ENCODE results near the gene HEXIM2. TPM values are rescaled to one million over a fixed set of nuclear protein-coding genes. Genes with fewer than 3 reads are reported as not detected.

Gene HEXIM2
- total RNA-seq, 1 experiment from 2014 or later: 12.5 TPM

DNA sequence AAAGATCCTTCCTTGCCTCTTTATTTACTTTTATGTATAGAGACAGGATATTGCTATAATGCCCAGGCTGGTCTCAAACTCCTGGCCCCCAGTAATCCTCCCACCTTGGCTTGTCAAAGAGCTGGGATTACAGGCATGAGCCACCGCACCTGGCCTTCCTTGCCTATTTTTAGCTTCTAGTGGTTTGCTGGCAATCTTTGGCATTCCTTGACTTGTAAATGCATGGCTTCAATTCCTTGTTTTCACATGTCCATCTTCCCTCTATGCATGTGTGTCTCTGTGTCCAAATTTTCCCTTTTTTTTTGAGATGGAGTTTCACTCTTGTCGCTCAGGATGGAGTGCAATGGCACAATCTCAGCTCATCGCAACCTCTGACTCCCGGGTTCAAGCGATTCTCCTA, 22.5 kb downstream of the HEXIM2 start:
- no CpG with 5 or more reads among the region's 5 CpGs for WGBS (ENCODE audit: extremely low coverage, insufficient read length, low lambda C conversion rate)
- H3K36me3 Mint-ChIP-seq (ENCODE audit: insufficient read depth in 1 of 3, low read depth in 3 of 3): no peaks in the 10 kb centered on the region
- H2BK5ac ChIP-seq (ENCODE audit: insufficient read length, low read length): no peak overlapping the region
- H3K9me3 ChIP-seq (ENCODE audit: control insufficient read depth, low read depth, low read length): no peaks in the 10 kb centered on the region
- H4K20me1 ChIP-seq (ENCODE audit: control insufficient read depth, insufficient read depth, insufficient read length): no peaks in the 10 kb centered on the region
- H4K91ac ChIP-seq (ENCODE audit: insufficient read length, low read depth, low read length): no peak overlapping the region
- no peaks in the 10 kb centered on the region for H3K27me3 ChIP-seq (ENCODE audit: insufficient read depth, low read length)
- no peak overlapping the region for H3K56ac ChIP-seq (ENCODE audit: insufficient read length, low read depth, low read length)
- H3K27ac Mint-ChIP-seq: peak overlapping the region in 1 of 3 experiments; percentile 23; a peak in 1 of 7 replicates
- no peak overlapping the region for H3K4ac ChIP-seq (ENCODE audit: low read depth, low read length)
- H3K4me1 ChIP-seq (ENCODE audit: insufficient read depth, low read length): no peaks in the 10 kb centered on the region
- no peak overlapping the region for H2BK15ac ChIP-seq (ENCODE audit: low read depth, low read length)
- H4K8ac ChIP-seq (replicated peaks; ENCODE audit: insufficient read length, low read depth, low read length): no peak overlapping the region
- no peak for DNase-seq
- no peak overlapping the region for H4K5ac ChIP-seq (ENCODE audit: insufficient read length, low read depth, low read length)
- no peak overlapping the region for H2AK5ac ChIP-seq (ENCODE audit: insufficient read length, low read length)
- H2BK120ac ChIP-seq (ENCODE audit: low read depth, low read length, poor library complexity, severe bottlenecking): no peak overlapping the region
- no peaks in the 10 kb centered on the region for H3K27me3 Mint-ChIP-seq (ENCODE audit: low read depth)
- no peak overlapping the region for H2AFZ ChIP-seq (ENCODE audit: low read length)
- H2BK12ac ChIP-seq (ENCODE audit: insufficient read length, low read depth, low read length): no peak overlapping the region
- no peak overlapping the region for H2BK20ac ChIP-seq (ENCODE audit: low read depth, low read length, poor library complexity, severe bottlenecking)
- TF ChIP-seq, protein P1, sequence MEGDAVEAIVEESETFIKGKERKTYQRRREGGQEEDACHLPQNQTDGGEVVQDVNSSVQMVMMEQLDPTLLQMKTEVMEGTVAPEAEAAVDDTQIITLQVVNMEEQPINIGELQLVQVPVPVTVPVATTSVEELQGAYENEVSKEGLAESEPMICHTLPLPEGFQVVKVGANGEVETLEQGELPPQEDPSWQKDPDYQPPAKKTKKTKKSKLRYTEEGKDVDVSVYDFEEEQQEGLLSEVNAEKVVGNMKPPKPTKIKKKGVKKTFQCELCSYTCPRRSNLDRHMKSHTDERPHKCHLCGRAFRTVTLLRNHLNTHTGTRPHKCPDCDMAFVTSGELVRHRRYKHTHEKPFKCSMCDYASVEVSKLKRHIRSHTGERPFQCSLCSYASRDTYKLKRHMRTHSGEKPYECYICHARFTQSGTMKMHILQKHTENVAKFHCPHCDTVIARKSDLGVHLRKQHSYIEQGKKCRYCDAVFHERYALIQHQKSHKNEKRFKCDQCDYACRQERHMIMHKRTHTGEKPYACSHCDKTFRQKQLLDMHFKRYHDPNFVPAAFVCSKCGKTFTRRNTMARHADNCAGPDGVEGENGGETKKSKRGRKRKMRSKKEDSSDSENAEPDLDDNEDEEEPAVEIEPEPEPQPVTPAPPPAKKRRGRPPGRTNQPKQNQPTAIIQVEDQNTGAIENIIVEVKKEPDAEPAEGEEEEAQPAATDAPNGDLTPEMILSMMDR (conservative IDR thresholded peaks at IDR 0.05): no peak
- peaks cover 5 to 12% of the 10 kb centered on the region in 2 experiments for H3K4me1 Mint-ChIP-seq
- H3K23me2 ChIP-seq (ENCODE audit: insufficient read length, low read depth, low read length, poor library complexity, severe bottlenecking): no peaks in the 10 kb centered on the region
- H3K27ac ChIP-seq (ENCODE audit: insufficient read length, low read depth, low read length): no peak overlapping the region
- H3K79me1 ChIP-seq (ENCODE audit: insufficient read depth, low read depth, low read length, poor library complexity, severe bottlenecking): no peaks in the 10 kb centered on the region
- no peak overlapping the region for H3K9ac ChIP-seq (ENCODE audit: extremely low read depth, insufficient read length, low read length)
- no peak overlapping the region for H3K4me2 ChIP-seq (ENCODE audit: insufficient read depth, insufficient read length, low read length)
- H3K79me2 ChIP-seq (ENCODE audit: insufficient read depth, low read length): no peaks in the 10 kb centered on the region
- H3T11ph ChIP-seq (ENCODE audit: low read length): no peak overlapping the region
- no peak overlapping the region for H3K23ac ChIP-seq (ENCODE audit: insufficient read length, low read depth, low read length)
- no peak overlapping the region for H3K4me3 Mint-ChIP-seq
- H3K14ac ChIP-seq (ENCODE audit: insufficient read depth, low read length): no peak overlapping the region
- H3K18ac ChIP-seq (ENCODE audit: insufficient read length, low read depth, low read length): no peak overlapping the region
- no peaks in the 10 kb centered on the region for H3K9me3 Mint-ChIP-seq
